ENCODE results near the gene ERVH48-1.
A peak's percentile ranks its signal among the peaks of the same experiment; 100 is the strongest.
"Not testable (repeated sequence)": the region's sequence is repeated elsewhere in the genome, so short reads cannot be mapped to it uniquely, and the experiment has no call there.

ERVH48-1 gene

DNA sequence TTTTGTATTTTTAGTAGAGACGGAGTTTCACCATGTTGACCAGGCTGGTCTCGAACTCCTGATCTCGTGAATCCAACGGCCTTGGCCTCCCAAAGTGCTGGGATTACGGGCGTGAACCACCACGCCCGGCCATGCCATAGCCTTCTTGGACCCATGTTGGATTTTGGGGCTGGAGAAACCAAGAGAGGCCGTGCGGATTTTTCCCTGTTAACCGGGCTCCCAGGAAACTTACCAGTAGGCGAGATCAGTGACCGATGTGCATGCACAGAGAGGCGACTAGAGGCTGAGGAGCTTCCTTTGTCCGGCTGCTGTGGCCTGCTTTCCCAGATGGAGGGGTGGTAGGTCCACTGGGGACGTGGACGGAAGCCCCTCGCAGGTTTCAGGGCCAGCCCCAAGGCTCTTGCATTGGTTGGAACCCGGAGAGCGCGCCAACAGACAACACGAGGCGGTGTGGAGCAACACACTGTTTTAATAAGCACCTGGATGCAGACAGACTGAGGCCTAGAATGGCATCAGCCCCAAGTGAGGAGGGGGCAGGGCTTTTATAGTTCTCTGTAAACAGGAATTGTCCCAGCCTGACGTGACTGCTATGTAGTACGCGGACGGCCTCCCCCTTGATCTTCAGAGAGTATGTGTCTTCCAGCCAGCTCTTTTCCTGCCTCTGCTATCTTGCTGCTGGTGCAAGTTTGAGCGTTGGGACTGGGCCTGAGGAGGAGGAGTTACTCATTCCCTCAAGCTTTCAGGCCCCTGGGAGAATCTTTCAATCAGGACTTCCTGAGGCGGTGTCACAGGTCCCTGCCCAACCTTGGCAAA lies at the start of gene ERVH48-1:
ERVH48-1 (minus strand) TSS at position 517 of the 813 bp plus-strand sequence. CDS start 6,624 bp downstream, outside the sequence.
- Histone ChIP-seq H3K9me3 (ENCODE audit: control insufficient read depth, insufficient read depth, low read length) (no peaks in the 10 kb centered on the region; the same call in 1 of the 2 replicates), H3K4me1 (ENCODE audit: insufficient read depth, low read length) (peaks cover 15% of the 10 kb centered on the region; the same call in 1 of the 2 replicates), H3K9ac (ENCODE audit: low read depth, low read length) (peak within 1 kb of the TSS; percentile 77), H3K36me3 (ENCODE audit: insufficient read depth, low read length) (peaks cover 6% of the 10 kb centered on the region)

- no peaks in the 10 kb centered on the region; the same call in 1 of the 2 replicates for H3K9me3 ChIP-seq (ENCODE audit: control insufficient read depth, insufficient read depth, low read length)
- peak within 1 kb of the TSS; percentile 94 for H3K9ac ChIP-seq (ENCODE audit: low read depth, low read length)
- H3K36me3 ChIP-seq (ENCODE audit: insufficient read depth, low read length): peaks cover 11% of the 10 kb centered on the region
- H3K4me1 ChIP-seq (ENCODE audit: insufficient read depth, low read length): peaks cover 24% of the 10 kb centered on the region
Measured at GRCh38 chr21:42973991-42974831, 48.8 kb upstream of the ERVH48-1 start, which contains the start of gene PKNOX1. Gene PKNOX1, plus strand, starts transcription at chr21:42974562. Its CDS starts 29,820 bp downstream, at chr21:43004382.

- Histone ChIP-seq H3K9ac (ENCODE audit: low read depth, low read length) (peak overlapping the region; percentile 63), H3K9me3 (ENCODE audit: control insufficient read depth, insufficient read depth, low read length) (no peaks in the 10 kb centered on the region; the same call in 1 of the 2 replicates), H3K4me1 (ENCODE audit: insufficient read depth, low read length) (peaks cover 24% of the 10 kb centered on the region), H3K36me3 (ENCODE audit: insufficient read depth, low read length) (peaks cover 9% of the 10 kb centered on the region)
Measured at GRCh38 chr21:42973309-42973990, 48.0 kb upstream of the ERVH48-1 start.

- Histone ChIP-seq H3K36me3 (ENCODE audit: insufficient read depth, low read length) (peaks cover 4% of the 10 kb centered on the region), H3K4me1 (ENCODE audit: insufficient read depth, low read length) (peaks cover 20% of the 10 kb centered on the region), H3K9ac (ENCODE audit: low read depth, low read length) (no peak overlapping the region), H3K9me3 (ENCODE audit: control insufficient read depth, insufficient read depth, low read length) (no peaks in the 10 kb centered on the region; the same call in 1 of the 2 replicates)
Measured at GRCh38 chr21:42971897-42972275, 46.5 kb upstream of the ERVH48-1 start.

DNA sequence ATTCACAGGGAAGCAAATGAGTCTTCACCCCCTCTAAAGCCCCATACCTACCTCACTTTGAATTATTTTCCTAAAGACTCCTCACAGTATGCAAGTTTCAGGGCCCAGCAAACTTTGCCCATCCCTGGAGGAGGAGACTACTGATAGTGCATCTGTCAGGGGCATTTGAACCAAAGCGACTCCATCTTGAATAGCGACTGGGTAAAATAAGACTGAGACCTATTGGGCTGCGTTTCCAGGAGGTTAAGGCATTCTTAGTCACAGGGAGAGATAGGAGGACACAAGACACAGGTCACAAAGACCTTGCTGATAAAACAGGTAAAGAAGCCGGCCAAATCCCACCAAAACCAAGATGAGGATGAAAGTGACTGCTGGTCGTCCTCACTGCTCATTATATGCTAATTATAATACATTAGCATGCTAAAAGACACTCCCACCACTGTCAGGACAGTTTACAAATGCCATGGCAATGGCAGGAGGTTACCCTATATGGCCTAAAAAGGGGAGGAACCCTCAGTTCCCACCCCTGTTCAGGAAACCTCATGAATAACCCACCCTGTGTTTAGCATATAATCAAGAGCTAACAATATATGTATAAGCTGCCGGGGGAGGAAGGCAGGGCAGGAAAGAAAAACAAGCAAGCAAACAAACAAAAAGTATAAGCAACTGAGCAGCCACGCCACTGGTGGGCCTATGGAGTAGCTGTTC lies 45.7 kb upstream of the ERVH48-1 start:
- H3K9me3 ChIP-seq (ENCODE audit: control insufficient read depth, insufficient read depth, low read length): no peaks in the 10 kb centered on the region
- peaks cover 18% of the 10 kb centered on the region for H3K4me1 ChIP-seq (ENCODE audit: insufficient read depth, low read length)
- no peak overlapping the region for H3K9ac ChIP-seq (ENCODE audit: low read depth, low read length)
- no peaks in the 10 kb centered on the region for H3K36me3 ChIP-seq (ENCODE audit: insufficient read depth, low read length)

- Histone ChIP-seq H3K36me3 (ENCODE audit: insufficient read depth, low read length) (no peaks in the 10 kb centered on the region), H3K4me1 (ENCODE audit: insufficient read depth, low read length) (peaks cover 18% of the 10 kb centered on the region), H3K9me3 (ENCODE audit: control insufficient read depth, insufficient read depth, low read length) (no peaks in the 10 kb centered on the region), H3K9ac (ENCODE audit: low read depth, low read length) (no peak overlapping the region)
Measured at GRCh38 chr21:42969193-42969600, 43.8 kb upstream of the ERVH48-1 start.

DNA sequence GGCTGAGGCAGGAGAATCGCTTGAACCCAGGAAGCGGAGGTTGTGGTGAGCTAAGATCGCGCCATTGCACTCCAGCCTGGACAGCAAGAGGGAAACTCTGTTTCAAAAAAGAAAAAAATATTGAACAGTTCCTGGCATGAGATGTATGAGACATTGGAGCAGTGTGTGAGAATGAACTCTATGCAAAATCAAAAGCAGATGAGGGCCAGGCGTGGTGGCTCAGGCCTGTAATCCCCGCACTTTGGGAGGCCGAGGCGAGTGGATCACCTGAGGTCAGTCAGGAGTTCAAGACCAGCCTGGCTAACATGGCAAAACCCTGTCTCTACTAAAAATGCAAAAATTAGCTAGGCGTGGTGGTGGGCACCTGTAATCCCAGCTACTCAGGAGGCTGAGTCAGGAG lies 42.2 kb upstream of the ERVH48-1 start:
- H3K36me3 ChIP-seq (ENCODE audit: insufficient read depth, low read length); H3K9ac ChIP-seq (ENCODE audit: low read depth, low read length); H3K9me3 ChIP-seq (ENCODE audit: control insufficient read depth, insufficient read depth, low read length): not testable (repeated sequence)
- H3K4me1 ChIP-seq (ENCODE audit: insufficient read depth, low read length): peaks cover 13% of the 10 kb centered on the region

- Histone ChIP-seq H3K4me1 (ENCODE audit: insufficient read depth, low read length) (peaks cover 10% of the 10 kb centered on the region; the same call in 1 of the 2 replicates), H3K36me3 (ENCODE audit: insufficient read depth, low read length) (no peaks in the 10 kb centered on the region), H3K9ac (ENCODE audit: low read depth, low read length) (no peak overlapping the region), H3K9me3 (ENCODE audit: control insufficient read depth, insufficient read depth, low read length) (no peaks in the 10 kb centered on the region)
Measured at GRCh38 chr21:42965211-42965560, 39.8 kb upstream of the ERVH48-1 start.

DNA sequence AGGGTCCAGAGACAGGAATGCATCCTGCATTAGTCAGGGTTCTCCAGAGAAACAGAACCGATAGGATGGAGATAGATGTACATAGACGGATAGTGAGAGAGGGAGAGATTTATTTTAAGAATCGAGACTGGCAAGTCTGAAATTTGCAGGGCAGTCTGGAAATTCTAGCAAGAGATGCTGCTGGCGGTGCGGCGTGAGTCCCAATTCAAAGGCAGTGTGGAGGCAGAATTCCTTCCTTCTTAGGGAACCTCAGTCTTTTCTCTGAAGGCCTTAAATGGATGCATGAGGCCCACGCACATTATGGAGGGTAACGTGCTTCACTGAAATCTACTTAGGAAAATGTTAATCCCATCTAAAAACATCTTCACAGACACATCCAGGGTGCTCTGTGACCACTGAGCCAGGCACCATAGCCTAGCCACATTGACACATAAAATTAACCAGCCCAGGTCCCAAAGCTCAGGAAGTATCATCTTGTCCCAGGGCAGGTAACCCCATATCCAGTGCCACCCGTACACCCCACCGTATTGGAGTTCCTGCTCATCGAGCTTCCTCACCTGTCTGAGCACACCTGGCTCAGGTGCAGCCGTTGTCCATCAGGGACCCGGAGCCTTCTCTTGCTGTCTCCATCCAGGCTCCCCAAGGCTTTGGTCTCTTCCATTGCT lies 39.2 kb upstream of the ERVH48-1 start:
- Histone ChIP-seq H3K4me1 (ENCODE audit: insufficient read depth, low read length) (peaks cover 10% of the 10 kb centered on the region; the same call in 1 of the 2 replicates), H3K36me3 (ENCODE audit: insufficient read depth, low read length) (no peaks in the 10 kb centered on the region), H3K9ac (ENCODE audit: low read depth, low read length) (no peak overlapping the region), H3K9me3 (ENCODE audit: control insufficient read depth, insufficient read depth, low read length) (no peaks in the 10 kb centered on the region)

DNA sequence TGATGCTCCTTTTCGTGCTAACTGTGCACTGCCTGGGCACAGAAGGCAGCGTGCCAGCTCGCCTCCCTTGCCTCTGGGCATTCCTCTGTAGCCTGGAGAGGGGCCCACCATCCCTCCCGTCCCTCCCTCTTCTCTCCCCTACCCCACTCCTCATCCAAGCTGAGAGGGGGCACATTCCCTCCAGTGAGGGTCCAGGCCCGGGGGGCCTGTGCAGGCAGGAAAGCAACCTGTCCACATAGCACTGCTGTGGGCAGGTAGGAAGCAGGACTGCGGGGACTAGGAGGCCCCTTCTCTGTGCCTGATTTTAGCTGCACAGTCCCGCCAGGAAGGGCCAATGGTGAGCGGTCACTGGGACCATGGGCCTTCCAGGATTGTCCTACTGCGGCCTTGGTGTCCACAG lies 38.7 kb upstream of the ERVH48-1 start:
- no peak overlapping the region for H3K9ac ChIP-seq (ENCODE audit: low read depth, low read length)
- H3K36me3 ChIP-seq (ENCODE audit: insufficient read depth, low read length): no peaks in the 10 kb centered on the region
- peaks cover 10% of the 10 kb centered on the region; the same call in 1 of the 2 replicates for H3K4me1 ChIP-seq (ENCODE audit: insufficient read depth, low read length)
- no peaks in the 10 kb centered on the region for H3K9me3 ChIP-seq (ENCODE audit: control insufficient read depth, insufficient read depth, low read length)

DNA sequence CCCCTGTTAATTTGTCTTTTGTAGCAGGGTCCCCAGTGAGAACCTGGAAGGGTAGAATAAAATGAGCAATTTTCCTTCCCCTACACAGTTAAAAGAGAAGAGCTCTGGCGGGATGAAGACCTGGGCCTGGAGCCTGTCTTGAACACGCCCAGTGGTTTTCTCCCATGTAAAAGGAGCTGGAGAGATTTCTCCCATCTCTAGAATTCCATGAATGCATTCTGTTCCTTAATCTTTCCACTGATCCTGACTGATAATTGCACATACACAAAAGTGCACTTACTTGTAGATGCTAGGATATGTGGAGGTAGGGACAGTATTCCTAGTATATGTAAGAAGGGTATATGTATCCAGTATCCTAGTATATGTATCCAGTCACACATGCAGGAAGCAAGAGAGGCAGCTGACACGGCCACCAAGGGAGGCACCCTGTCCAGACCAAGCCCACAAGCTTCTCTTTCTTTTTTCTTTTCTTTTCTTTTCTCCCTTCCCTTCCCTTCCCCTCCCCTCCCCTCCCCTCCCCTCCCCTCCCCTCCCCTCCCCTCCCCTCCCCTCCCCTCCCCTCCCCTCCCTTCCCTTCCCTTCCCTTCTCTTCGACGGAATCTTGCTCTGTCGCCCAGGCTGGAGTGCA lies 37.1 kb upstream of the ERVH48-1 start:
- Histone ChIP-seq H3K36me3 (ENCODE audit: insufficient read depth, low read length) (no peaks in the 10 kb centered on the region), H3K4me1 (ENCODE audit: insufficient read depth, low read length) (peaks cover 13% of the 10 kb centered on the region; the same call in 1 of the 2 replicates), H3K9me3 (ENCODE audit: control insufficient read depth, insufficient read depth, low read length) (no peaks in the 10 kb centered on the region), H3K9ac (ENCODE audit: low read depth, low read length) (no peak overlapping the region)

GRCh38 chr21:42959728-42960127 lies 34.3 kb upstream of the ERVH48-1 start:
- H3K9me3 ChIP-seq (ENCODE audit: control insufficient read depth, insufficient read depth, low read length): no peaks in the 10 kb centered on the region
- no peaks in the 10 kb centered on the region for H3K36me3 ChIP-seq (ENCODE audit: insufficient read depth, low read length)
- H3K4me1 ChIP-seq (ENCODE audit: insufficient read depth, low read length): peaks cover 24% of the 10 kb centered on the region
- H3K9ac ChIP-seq (ENCODE audit: low read depth, low read length): no peak overlapping the region

- H3K9me3 ChIP-seq (ENCODE audit: control insufficient read depth, insufficient read depth, low read length); H3K9ac ChIP-seq (ENCODE audit: low read depth, low read length); H3K36me3 ChIP-seq (ENCODE audit: insufficient read depth, low read length): not testable (repeated sequence)
- H3K4me1 ChIP-seq (ENCODE audit: insufficient read depth, low read length): peaks cover 24% of the 10 kb centered on the region
Measured at GRCh38 chr21:42958122-42958521, 32.7 kb upstream of the ERVH48-1 start.

Measured in ES-I3 (cell line).